Breast epithelium (tissue), 4 donors: Measurements from ENCODE around the gene FAM83E. TPM values are rescaled to one million over a fixed set of nuclear protein-coding genes. Genes with fewer than 3 reads are reported as not detected.

ENCODE experiments used
- DNase-seq, 2 donors: peaks; one replicate each; pipeline ENCODE4 v3.0.0-alpha.2; 2019; ENCODE audit warnings: low spot score in 2 of 2
- H3K27ac ChIP-seq, 2 donors: fragments of 200-600 bp; sonication (generic) in 1 of 2; one replicate each; pipeline ENCODE4 v1.5.1; 2016 to 2019; ENCODE audit warnings: mild to moderate bottlenecking in 1 of 2
- H3K27me3 ChIP-seq, 2 donors: fragments of 200-600 bp; sonication (generic) in 1 of 2; one replicate each; pipeline versions ENCODE4 v1.5.1 to v1.6.0; 2017 to 2019; ENCODE audit warnings: control low read depth in 1 of 2, mild to moderate bottlenecking in 1 of 2
- H3K36me3 ChIP-seq: fragments of 200-600 bp; one replicate; pipeline ENCODE4 v1.5.1; 2019
- H3K4me1 ChIP-seq, 2 donors: fragments of 200-600 bp; sonication (generic); one replicate each; pipeline ENCODE4 v1.5.1; 2016 to 2019; ENCODE audit warnings: control low read depth in 1 of 2
- H3K4me3 ChIP-seq, 3 donors: fragments of 200-600 bp; sonication (generic); 1 replicate in 2 of 3; 2 replicates in 1 of 3; pipeline ENCODE4 v1.5.1; 2016 to 2019; ENCODE audit warnings: mild to moderate bottlenecking in 3 of 3, moderate library complexity in 2 of 3
- H3K9me3 ChIP-seq, 2 donors: fragments of 200-600 bp; sonication (generic) in 1 of 2; one replicate each; pipeline ENCODE4 v1.5.1; 2016 to 2019; ENCODE audit warnings: control low read depth in 1 of 2
- POLR2A ChIP-seq: fragments of 450-650 bp; IDR thresholded peaks from one replicate; pipeline ENCODE4 v1.6.1; 2016; ENCODE audit warnings: antibody characterized with exemption, mild to moderate bottlenecking, moderate library complexity
- POLR2AphosphoS5 ChIP-seq, 3 donors: sonication (generic); formaldehyde crosslinking; IDR thresholded peaks; one replicate each; pipeline ENCODE4 v1.6.1; 2017; ENCODE audit warnings: antibody characterized with exemption in 3 of 3
- intact Hi-C: fragments of 100-400 bp; cut with DNase I; formaldehyde crosslinking; loops from one replicate; pipeline ENCODE4 v1.15.1; 2023; ENCODE audit warnings: low total_unique reads
- total RNA-seq, 3 donors: library from RNA; depleted of rRNA; stranded (reverse); fragments of >200 nt; gene quantifications; one replicate each; pipeline ENCODE4 v1.1.0, GENCODE V29; 2016
- TF ChIP-seq, protein P1 (sequence below), 3 donors: fragments of 450-650 bp; IDR thresholded peaks; one replicate each; pipeline ENCODE4 v1.5.1; 2016 to 2017; ENCODE audit warnings: antibody characterized with exemption in 3 of 3, mild to moderate bottlenecking in 3 of 3, moderate library complexity in 3 of 3

The FAM83E gene
- total RNA-seq, 3 donors from 2014 or later: 3.3 to 5.6 TPM; not detected in 1

DNA sequence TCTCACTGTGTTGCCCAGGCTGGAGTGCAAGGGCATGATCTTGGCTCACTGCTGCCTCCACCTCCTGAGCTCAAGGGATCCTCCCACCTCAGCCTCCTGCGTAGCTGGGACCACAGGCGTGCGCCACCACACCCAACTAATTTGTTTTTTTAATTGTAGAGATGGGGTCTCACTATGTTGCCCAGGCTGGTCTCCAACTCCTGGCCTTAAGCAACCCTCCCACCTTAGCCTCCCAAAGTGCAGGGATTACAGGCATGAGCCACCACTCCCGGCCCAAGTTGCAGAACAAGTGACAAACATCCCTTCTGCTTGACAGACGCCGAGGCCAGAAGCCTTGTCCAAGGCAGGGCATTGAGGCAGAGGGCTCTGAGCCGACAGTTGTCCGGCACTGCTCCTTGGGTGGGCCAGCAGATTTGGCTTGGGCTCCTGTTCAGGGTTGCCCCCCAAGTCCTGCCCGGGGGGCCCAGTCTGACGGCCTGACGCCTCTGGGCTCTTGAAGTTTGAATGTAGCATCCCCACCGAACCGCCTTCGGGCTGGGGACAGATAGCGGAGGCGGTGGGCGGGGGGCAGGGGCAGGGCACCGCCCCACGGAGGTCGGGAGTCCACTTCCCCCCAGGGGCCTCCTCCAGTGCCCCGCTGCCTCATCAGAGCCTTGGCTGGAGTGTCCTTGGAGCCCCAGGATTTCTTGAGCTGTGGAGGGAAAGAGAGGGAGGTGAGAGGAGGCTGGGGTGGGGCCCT, 14.0 kb downstream of the FAM83E start:
- Histone ChIP-seq H3K36me3 (no peaks in the 10 kb centered on the region), H3K27ac (no peak overlapping the region), H3K4me3 (no peak overlapping the region), H3K4me1 (no peaks in the 10 kb centered on the region), H3K27me3 (no peaks in the 10 kb centered on the region), H3K9me3 (no peaks in the 10 kb centered on the region)
- TF ChIP-seq, protein P1, sequence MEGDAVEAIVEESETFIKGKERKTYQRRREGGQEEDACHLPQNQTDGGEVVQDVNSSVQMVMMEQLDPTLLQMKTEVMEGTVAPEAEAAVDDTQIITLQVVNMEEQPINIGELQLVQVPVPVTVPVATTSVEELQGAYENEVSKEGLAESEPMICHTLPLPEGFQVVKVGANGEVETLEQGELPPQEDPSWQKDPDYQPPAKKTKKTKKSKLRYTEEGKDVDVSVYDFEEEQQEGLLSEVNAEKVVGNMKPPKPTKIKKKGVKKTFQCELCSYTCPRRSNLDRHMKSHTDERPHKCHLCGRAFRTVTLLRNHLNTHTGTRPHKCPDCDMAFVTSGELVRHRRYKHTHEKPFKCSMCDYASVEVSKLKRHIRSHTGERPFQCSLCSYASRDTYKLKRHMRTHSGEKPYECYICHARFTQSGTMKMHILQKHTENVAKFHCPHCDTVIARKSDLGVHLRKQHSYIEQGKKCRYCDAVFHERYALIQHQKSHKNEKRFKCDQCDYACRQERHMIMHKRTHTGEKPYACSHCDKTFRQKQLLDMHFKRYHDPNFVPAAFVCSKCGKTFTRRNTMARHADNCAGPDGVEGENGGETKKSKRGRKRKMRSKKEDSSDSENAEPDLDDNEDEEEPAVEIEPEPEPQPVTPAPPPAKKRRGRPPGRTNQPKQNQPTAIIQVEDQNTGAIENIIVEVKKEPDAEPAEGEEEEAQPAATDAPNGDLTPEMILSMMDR (IDR thresholded peaks at IDR 0.05): no peak
- TF ChIP-seq POLR2AphosphoS5 (IDR thresholded peaks at IDR 0.05): no peak
- no peak for TF ChIP-seq POLR2A
- no peak for DNase-seq
- intact Hi-C loops: no loop called here

- no peak for DNase-seq
- H3K4me3 ChIP-seq: no peak overlapping the region
- H3K36me3 ChIP-seq: no peaks in the 10 kb centered on the region
- no peaks in the 10 kb centered on the region for H3K4me1 ChIP-seq
- no peaks in the 10 kb centered on the region for H3K9me3 ChIP-seq
- no peak for TF ChIP-seq POLR2A
- TF ChIP-seq, protein P1 (IDR thresholded peaks at IDR 0.05): no peak
- no peak for TF ChIP-seq POLR2AphosphoS5 (IDR thresholded peaks at IDR 0.05)
- H3K27ac ChIP-seq: no peak overlapping the region
- H3K27me3 ChIP-seq: no peaks in the 10 kb centered on the region
- intact Hi-C loops: no loop called here
These were observed 15.7 kb downstream of the FAM83E start for GRCh38 chr19:48598996-48599700.

DNA sequence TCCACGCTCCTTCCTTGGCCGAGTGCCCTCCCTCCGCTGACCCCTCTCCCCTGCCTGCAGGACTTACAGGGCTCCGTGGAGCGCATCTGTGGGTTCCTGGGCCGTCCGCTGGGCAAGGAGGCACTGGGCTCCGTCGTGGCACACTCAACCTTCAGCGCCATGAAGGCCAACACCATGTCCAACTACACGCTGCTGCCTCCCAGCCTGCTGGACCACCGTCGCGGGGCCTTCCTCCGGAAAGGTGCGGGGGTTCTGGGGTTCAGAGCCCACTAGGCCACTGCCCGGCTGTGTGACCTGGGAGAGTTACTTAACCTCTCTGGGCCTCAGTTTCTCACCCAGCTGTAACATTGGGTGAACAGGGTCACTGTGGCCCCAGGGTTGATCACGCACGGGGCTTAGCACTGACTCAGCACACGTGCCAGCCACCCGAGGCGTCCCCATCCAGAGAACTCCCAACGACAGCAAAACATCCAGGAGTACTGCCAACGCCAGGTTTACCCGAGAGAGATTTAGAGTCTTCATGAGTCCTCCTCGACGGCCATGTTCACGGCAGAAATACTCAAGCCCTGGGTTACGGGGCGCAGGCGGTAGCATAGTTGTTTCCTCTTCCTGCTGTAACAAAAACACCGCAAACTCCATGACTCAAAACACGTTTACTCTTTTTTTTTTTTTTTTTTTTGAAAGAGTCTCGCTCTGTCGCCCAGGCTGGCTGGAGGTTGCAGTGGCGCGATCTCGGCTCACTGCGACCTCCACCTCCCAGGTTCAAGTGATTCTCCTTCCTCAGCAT, 18.0 kb downstream of the FAM83E start:
- Histone ChIP-seq H3K4me3 (no peak overlapping the region), H3K4me1 (no peaks in the 10 kb centered on the region), H3K36me3 (no peaks in the 10 kb centered on the region), H3K27me3 (no peaks in the 10 kb centered on the region), H3K27ac (no peak overlapping the region), H3K9me3 (no peaks in the 10 kb centered on the region)
- DNase-seq: no peak
- intact Hi-C loops: no loop called here
- TF ChIP-seq POLR2A: no peak
- TF ChIP-seq POLR2AphosphoS5 (IDR thresholded peaks at IDR 0.05): no peak
- TF ChIP-seq, protein P1 (IDR thresholded peaks at IDR 0.05): no peak

- Histone ChIP-seq H3K27ac (no peak overlapping the region), H3K36me3 (no peaks in the 10 kb centered on the region), H3K27me3 (no peaks in the 10 kb centered on the region), H3K4me1 (no peaks in the 10 kb centered on the region), H3K9me3 (no peaks in the 10 kb centered on the region), H3K4me3 (no peak overlapping the region)
- TF ChIP-seq POLR2A (no peak), POLR2AphosphoS5 (IDR thresholded peaks at IDR 0.05) (no peak)
- TF ChIP-seq, protein P1 (IDR thresholded peaks at IDR 0.05): no peak
- intact Hi-C loops: no loop called here
- DNase-seq: no peak
These were observed 18.6 kb downstream of the FAM83E start for GRCh38 chr19:48596237-48596636.

GRCh38 chr19:48595833-48596232, 19.0 kb downstream of the FAM83E start:
- DNase-seq: no peak
- intact Hi-C loops: no loop called here
- H3K36me3 ChIP-seq: no peaks in the 10 kb centered on the region
- H3K27me3 ChIP-seq: no peaks in the 10 kb centered on the region
- no peaks in the 10 kb centered on the region for H3K4me1 ChIP-seq
- TF ChIP-seq POLR2AphosphoS5 (IDR thresholded peaks at IDR 0.05): no peak
- TF ChIP-seq, protein P1 (IDR thresholded peaks at IDR 0.05): no peak
- TF ChIP-seq POLR2A: no peak
- no peak overlapping the region for H3K27ac ChIP-seq
- no peak overlapping the region for H3K4me3 ChIP-seq
- H3K9me3 ChIP-seq: no peaks in the 10 kb centered on the region
